ENCODE results near the gene IL5. TPM values are rescaled to one million over a fixed set of nuclear protein-coding genes. Genes with fewer than 3 reads are reported as not detected.
"Not testable (repeated sequence)": the region's sequence is repeated elsewhere in the genome, so short reads cannot be mapped to it uniquely, and the experiment has no call there.

Gene IL5
- total RNA-seq, result not detected

DNA sequence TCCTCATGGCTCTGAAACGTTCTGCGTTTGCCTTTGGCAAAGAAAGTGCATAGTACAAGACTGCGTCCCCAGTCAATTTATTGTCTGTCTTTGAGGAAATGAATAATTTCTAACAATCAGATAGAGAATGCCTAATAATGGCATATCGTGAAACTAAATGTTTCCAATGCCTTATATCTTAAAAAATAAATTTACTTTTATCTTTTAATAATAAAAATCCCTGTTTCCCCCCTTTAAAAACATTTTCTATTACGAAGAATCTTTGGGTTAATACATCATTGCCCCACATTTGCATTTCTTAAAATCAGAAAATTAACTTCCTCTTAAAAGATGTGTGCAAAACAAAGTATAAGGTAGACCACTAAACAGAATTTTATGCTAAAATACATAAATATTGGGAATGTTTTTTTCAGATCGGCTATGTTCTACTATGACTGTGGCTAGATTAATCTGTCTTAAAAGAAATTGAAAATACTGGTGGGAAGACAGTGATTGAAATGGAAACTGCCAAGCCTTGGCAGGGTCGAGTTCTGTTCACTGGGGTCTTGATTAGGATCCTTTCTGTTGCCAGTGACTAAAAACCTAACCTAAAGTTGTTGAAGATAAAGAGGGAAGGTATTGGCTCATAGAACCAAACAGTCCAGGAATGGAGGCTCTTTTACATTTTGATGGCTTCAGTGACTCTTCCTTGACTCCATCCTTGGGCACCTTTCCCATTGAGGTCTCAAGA is at the start of gene IL5:
TSS of gene IL5 (minus strand) at position 51 of the 730 bp plus-strand sequence. CDS start at position 7, 44 bp downstream.
- Mint-ChIP-seq H3K4me3 (no peak within 1 kb of the TSS), H3K27ac (no peak within 1 kb of the TSS), H3K36me3 (ENCODE audit: low read depth) (no peaks in the 10 kb centered on the region), H3K4me1 (ENCODE audit: low read depth) (peaks cover 9% of the 10 kb centered on the region), H3K9me3 (no peaks in the 10 kb centered on the region), H3K27me3 (ENCODE audit: low read depth) (no peaks in the 10 kb centered on the region)
- CTCF ChIA-PET, result interaction anchor here (3.7 kb wide), 1 partner anchor 17 kb away, joined by 16 read pairs; no protein-coding TSS in a partner anchor
- intact Hi-C loops (cut with micrococcal nuclease), result no loop called here
- DNase-seq, result no peak

DNA sequence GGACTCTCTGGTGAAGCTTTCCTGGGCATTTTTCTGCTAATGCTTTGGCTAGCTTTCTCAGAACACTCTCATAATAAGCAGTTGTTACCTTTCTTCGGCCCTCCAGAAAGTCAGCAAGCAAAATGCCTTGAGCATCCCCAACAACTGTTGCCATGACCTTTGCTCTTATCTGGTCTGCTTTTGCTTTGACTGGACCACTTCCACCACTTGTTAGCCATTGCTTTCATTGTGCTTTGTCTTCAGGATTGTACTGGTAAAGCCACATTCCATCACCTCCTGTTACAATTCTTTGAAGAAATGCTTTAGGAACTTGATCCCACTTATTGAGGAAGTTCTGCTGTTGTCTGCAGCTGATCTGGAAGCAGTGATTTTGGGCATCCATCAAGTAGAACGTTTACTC is 49.2 kb upstream of the IL5 start:
- H3K9me3 Mint-ChIP-seq, result no peaks in the 10 kb centered on the region
- CTCF ChIA-PET, result no interaction called here
- peaks cover 37% of the 10 kb centered on the region for H3K36me3 Mint-ChIP-seq (ENCODE audit: low read depth)
- no peaks in the 10 kb centered on the region for H3K4me1 Mint-ChIP-seq (ENCODE audit: low read depth)
- DNase-seq, result no peak
- no peak overlapping the region for H3K4me3 Mint-ChIP-seq
- intact Hi-C loops (cut with micrococcal nuclease), result loop anchor here (5.0 kb wide), 1 partner anchor 210 kb away; no protein-coding TSS in a partner anchor
- no peak overlapping the region for H3K27ac Mint-ChIP-seq
- no peaks in the 10 kb centered on the region for H3K27me3 Mint-ChIP-seq (ENCODE audit: low read depth)

DNA sequence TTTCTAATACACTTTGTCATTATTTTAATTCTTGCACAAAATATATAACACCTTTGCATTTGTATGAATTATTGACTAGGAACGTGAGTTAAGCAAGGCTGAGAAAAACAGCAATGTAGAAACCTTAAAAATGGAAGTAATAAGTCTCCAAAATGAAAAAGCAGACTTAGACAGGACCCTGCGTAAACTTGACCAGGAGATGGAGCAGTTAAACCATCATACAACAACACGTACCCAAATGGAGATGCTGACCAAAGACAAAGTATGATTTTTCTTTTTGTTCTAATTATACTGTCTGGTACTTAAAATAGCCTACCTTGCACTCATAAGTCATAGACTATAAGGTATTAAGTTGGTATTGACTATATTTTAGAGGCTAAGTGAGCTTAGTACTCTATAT is 47.8 kb upstream of the IL5 start:
- no peaks in the 10 kb centered on the region for H3K27me3 Mint-ChIP-seq (ENCODE audit: low read depth)
- CTCF ChIA-PET, result interaction anchor here (0.6 to 1.0 kb wide), 2 partner anchors 85 to 193 kb away, joined by 3 read pairs; no protein-coding TSS in a partner anchor
- H3K4me1 Mint-ChIP-seq (ENCODE audit: low read depth), result no peaks in the 10 kb centered on the region
- no peaks in the 10 kb centered on the region for H3K9me3 Mint-ChIP-seq
- H3K36me3 Mint-ChIP-seq (ENCODE audit: low read depth), result peaks cover 30% of the 10 kb centered on the region
- no peak for DNase-seq
- H3K27ac Mint-ChIP-seq, result no peak overlapping the region
- intact Hi-C loops (cut with micrococcal nuclease), result loop anchor here (1.0 to 5.0 kb wide), 2 partner anchors 211 to 229 kb away; no protein-coding TSS in a partner anchor
- no peak overlapping the region for H3K4me3 Mint-ChIP-seq

DNA sequence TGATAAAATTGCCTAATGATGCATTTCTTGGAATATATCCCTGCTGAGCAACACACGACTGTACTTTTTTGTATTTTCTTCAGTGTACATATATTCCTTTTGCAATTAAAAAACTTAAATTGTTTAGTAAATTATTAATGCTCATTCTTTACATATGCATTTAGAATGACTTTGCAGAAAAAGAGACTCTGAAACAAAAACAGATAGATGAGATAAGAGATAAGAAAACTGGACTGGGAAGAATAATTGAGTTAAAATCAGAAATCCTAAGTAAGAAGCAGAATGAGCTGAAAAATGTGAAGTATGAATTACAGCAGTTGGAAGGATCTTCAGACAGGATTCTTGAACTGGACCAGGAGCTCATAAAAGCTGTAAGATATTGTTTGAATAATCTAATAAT is 46.1 kb upstream of the IL5 start:
- Mint-ChIP-seq H3K27ac (no peak overlapping the region), H3K4me3 (no peak overlapping the region), H3K27me3 (ENCODE audit: low read depth) (no peaks in the 10 kb centered on the region), H3K4me1 (ENCODE audit: low read depth) (no peaks in the 10 kb centered on the region), H3K36me3 (ENCODE audit: low read depth) (peaks cover 28% of the 10 kb centered on the region), H3K9me3 (no peaks in the 10 kb centered on the region)
- CTCF ChIA-PET, result no interaction called here
- intact Hi-C loops (cut with micrococcal nuclease), result no loop called here
- no peak for DNase-seq

DNA sequence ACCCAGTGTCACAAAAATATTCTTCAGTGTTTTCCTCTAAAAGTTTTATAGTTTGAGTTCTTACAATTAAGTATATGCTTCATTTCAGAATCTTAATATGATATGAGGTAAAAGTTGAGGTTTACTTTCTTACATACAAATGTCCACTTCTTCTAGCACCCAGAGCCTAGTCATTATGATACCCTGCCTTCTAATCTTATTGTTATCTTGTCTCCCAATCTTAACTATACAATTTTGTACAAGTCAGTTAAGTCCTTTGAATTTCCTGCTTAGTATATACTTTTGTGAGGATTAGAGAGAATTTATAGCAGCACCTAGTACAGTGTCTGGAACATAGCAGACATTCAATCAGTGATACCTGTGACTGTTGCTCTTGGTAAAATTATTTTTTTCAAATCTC is 42.7 kb upstream of the IL5 start:
- no peaks in the 10 kb centered on the region for H3K27me3 Mint-ChIP-seq (ENCODE audit: low read depth)
- CTCF ChIA-PET, result interaction anchor here (0.6 to 1.1 kb wide), 2 partner anchors 60 to 151 kb away, joined by 3 to 6 read pairs; partner anchors contain the start of gene KIF3A
- intact Hi-C loops (cut with micrococcal nuclease), result no loop called here
- peaks cover 47% of the 10 kb centered on the region for H3K36me3 Mint-ChIP-seq (ENCODE audit: low read depth)
- DNase-seq, result no peak
- H3K4me1 Mint-ChIP-seq (ENCODE audit: low read depth), result no peaks in the 10 kb centered on the region
- H3K4me3 Mint-ChIP-seq, result no peak overlapping the region
- no peak overlapping the region for H3K27ac Mint-ChIP-seq
- H3K9me3 Mint-ChIP-seq, result no peaks in the 10 kb centered on the region

DNA sequence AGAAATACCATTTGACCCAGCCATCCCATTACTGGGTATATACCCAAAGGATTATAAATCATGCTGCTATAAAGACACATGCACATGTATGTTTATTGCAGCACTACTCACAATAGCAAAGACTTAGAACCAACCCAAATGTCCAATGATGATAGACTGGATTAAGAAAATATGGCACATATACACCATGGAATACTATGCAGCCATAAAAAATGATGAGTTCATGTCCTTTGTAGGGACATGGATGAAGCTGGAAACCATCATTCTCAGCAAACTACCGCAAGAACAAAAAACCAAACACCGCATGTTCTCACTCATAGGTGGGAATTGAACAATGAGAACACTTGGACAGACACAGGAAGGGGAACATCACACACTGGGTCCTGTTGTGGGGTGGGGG is 41.2 kb upstream of the IL5 start:
- H3K27me3 Mint-ChIP-seq (ENCODE audit: low read depth); H3K27ac Mint-ChIP-seq; intact Hi-C loops (cut with micrococcal nuclease); CTCF ChIA-PET; H3K9me3 Mint-ChIP-seq; H3K4me1 Mint-ChIP-seq (ENCODE audit: low read depth); H3K4me3 Mint-ChIP-seq; DNase-seq: not testable (repeated sequence)
- H3K36me3 Mint-ChIP-seq (ENCODE audit: low read depth), result peaks cover 44% of the 10 kb centered on the region

DNA sequence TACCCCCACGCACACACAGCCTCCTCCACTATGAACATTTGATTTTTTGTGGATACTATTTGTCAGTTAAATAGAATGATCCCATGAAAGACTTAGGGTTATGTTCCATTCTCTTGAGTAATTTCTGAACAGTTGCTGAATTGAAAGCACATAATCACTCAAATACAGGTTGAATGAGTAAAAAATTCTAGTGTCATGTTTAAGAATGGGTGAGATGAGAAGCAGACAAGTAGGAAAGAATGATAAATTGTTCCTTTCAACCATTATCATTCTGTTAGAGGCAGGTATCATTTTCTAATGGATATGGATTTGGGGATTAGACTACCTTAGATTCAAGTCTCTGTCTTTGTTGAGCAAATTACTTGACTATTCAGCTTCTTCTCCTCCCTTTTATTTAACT is 32.8 kb upstream of the IL5 start:
- peaks cover 62% of the 10 kb centered on the region for H3K36me3 Mint-ChIP-seq (ENCODE audit: low read depth)
- no peaks in the 10 kb centered on the region for H3K9me3 Mint-ChIP-seq
- H3K4me1 Mint-ChIP-seq (ENCODE audit: low read depth), result peaks cover 30% of the 10 kb centered on the region
- no peaks in the 10 kb centered on the region for H3K27me3 Mint-ChIP-seq (ENCODE audit: low read depth)
- no peak overlapping the region for H3K27ac Mint-ChIP-seq
- H3K4me3 Mint-ChIP-seq, result no peak overlapping the region
- no peak for DNase-seq
- intact Hi-C loops (cut with micrococcal nuclease), result loop anchor here (5.0 kb wide), 1 partner anchor 49 kb away; no protein-coding TSS in a partner anchor
- CTCF ChIA-PET, result interaction anchor here (1.0 to 1.1 kb wide), 2 partner anchors 49 to 128 kb away, joined by 3 to 6 read pairs; no protein-coding TSS in a partner anchor

DNA sequence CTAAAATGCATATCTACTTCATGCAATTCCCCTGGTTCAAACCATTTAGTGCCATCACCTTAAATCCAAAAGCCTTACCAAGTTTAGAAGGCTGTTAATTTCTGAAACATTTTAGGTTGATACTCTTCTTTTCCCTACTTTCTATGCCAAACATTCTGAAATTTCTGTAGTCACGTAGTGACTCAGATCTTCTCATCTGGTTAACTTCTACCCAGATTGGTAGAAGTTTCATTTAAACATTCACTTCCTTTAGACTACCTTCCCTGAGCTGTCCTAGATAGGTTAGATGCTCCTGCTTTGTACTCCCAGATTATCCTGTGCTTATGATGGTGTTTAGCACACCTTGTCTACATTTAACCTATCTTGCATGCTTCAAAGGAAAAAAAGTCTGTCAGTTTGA is 23.3 kb upstream of the IL5 start:
- no peak for DNase-seq
- H3K36me3 Mint-ChIP-seq (ENCODE audit: low read depth), result peaks cover 20% of the 10 kb centered on the region
- intact Hi-C loops (cut with micrococcal nuclease), result no loop called here
- H3K27me3 Mint-ChIP-seq (ENCODE audit: low read depth), result no peaks in the 10 kb centered on the region
- no peak overlapping the region for H3K27ac Mint-ChIP-seq
- H3K4me3 Mint-ChIP-seq, result no peak overlapping the region
- CTCF ChIA-PET, result interaction anchor here (0.6 to 1.1 kb wide), 2 partner anchors 34 to 253 kb away, joined by 3 read pairs; no protein-coding TSS in a partner anchor
- H3K9me3 Mint-ChIP-seq, result no peaks in the 10 kb centered on the region
- peaks cover 29% of the 10 kb centered on the region for H3K4me1 Mint-ChIP-seq (ENCODE audit: low read depth)

DNA sequence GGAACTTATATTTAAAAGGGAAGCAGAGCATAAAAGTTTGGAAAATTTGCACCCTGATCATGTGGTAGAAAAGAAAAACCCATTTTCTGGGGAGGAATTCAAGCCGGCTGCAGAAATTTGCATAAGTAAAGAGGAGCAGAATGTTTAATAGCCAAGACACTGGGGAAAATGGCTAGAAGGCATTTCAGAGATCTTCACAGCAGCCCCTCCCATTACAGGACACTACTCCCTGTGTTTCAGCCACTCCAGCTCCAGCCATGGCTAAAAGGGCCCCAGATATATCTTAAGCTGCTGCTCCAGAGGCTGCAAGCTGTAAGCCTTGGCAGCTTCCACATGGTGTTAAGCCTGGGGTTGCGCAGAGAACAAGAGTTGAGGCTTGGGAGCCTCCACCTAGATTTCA is 21.2 kb upstream of the IL5 start:
- DNase-seq; H3K4me3 Mint-ChIP-seq; CTCF ChIA-PET; H3K9me3 Mint-ChIP-seq; H3K27me3 Mint-ChIP-seq (ENCODE audit: low read depth); intact Hi-C loops (cut with micrococcal nuclease); H3K27ac Mint-ChIP-seq: not testable (repeated sequence)
- peaks cover 21% of the 10 kb centered on the region for H3K4me1 Mint-ChIP-seq (ENCODE audit: low read depth)
- peaks cover 17% of the 10 kb centered on the region for H3K36me3 Mint-ChIP-seq (ENCODE audit: low read depth)

DNA sequence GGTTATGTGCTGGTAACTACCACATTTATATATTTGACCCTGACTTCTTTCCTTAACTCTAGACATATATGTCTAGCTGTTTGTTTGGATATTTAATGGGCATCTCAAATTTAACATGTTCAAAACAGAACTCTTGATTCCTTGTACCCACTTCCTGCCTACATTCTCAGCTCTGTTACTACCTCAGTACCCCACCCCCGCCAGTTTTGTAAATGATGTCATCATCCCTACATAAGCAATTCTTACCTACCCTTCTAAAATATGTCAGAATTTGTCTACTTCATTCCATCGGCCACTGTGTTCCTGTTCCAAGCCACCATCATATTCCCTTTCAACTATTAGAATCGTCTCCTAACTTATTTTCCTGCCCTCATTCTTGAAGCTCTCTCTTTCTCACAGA is 18.3 kb upstream of the IL5 start:
- H3K9me3 Mint-ChIP-seq, result no peaks in the 10 kb centered on the region
- no peak overlapping the region for H3K27ac Mint-ChIP-seq
- peaks cover 26% of the 10 kb centered on the region for H3K4me1 Mint-ChIP-seq (ENCODE audit: low read depth)
- intact Hi-C loops (cut with micrococcal nuclease), result no loop called here
- peak; percentile 58 for DNase-seq
- peaks cover 15% of the 10 kb centered on the region for H3K36me3 Mint-ChIP-seq (ENCODE audit: low read depth)
- no peak overlapping the region for H3K4me3 Mint-ChIP-seq
- CTCF ChIA-PET, result interaction anchor here (1.0 to 1.4 kb wide), 2 partner anchors 13 to 34 kb away, joined by 3 read pairs; no protein-coding TSS in a partner anchor
- no peaks in the 10 kb centered on the region for H3K27me3 Mint-ChIP-seq (ENCODE audit: low read depth)

DNA sequence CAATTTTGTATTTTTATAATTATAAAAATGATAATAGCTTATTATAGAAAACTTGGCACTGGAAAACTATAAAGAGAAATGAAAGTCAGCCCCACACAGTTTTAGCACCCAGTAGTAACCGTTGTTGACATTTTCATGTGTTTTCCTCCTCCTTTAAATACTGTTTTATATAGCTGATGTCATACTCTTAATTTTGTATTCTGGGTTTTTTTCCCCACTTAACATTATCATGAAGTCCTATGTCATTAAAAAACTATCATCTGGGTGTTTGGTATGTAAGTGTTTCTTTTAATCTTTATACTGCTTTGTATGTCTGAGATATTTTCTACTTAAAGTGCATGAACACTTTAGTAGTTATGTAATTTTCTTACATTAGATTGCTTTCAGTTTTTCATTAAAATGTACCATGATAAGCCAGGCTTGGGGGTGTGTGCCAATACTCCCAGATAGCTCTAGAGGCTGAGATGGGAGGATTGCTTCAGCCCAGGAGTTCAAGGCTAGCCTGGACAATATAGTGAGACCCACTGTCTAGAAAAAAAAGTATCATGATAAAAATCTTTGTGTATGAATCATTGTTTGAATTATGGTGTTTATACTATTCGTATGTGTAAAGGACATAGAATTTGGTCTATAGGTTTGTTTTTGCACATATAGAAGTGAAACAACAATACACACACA is 16.2 kb upstream of the IL5 start:
- DNase-seq, result no peak
- Mint-ChIP-seq H3K4me1 (ENCODE audit: low read depth) (peaks cover 15% of the 10 kb centered on the region), H3K27me3 (ENCODE audit: low read depth) (no peaks in the 10 kb centered on the region), H3K4me3 (no peak overlapping the region), H3K27ac (no peak overlapping the region), H3K36me3 (ENCODE audit: low read depth) (peaks cover 10% of the 10 kb centered on the region), H3K9me3 (peaks cover 2% of the 10 kb centered on the region)
- CTCF ChIA-PET, result interaction anchor here (1.4 kb wide), 1 partner anchor 34 kb away, joined by 4 read pairs; no protein-coding TSS in a partner anchor
- intact Hi-C loops (cut with micrococcal nuclease), result no loop called here

DNA sequence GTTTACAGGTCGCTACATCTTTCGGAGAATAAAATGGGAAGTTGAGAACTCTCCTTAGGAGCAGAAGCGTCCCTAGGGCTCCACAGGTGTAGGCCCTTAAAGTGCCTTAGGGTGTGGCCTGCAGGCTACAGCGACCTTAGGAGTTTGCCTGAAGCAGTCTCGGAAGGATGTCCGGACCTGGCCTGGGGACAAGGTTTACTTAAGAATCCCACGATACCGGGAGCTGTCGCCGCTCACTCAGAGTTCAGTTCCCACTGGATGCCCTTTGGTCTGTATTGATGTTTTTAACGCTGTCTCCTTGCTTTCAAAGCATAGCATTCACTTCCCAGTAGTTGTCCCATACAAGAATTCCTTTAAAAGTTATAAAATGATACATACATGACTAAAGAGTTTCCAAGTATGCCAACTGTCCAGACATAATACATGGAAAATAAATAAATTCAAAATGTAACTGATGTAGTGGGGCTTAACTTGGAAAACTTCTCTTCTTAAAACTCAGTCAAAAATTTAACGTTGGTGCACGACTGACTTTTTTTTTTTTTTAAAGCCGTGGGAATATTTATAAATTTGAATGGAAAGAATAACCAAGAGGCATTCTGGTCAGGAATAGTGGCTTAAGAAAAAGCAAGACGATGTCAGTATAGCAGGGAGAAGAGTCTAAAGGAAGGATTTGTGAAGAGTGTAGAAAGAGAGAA is 14.3 kb upstream of the IL5 start:
- peak; percentile 41 for DNase-seq
- intact Hi-C loops (cut with micrococcal nuclease), result loop anchor here (1.0 to 2.0 kb wide), 4 partner anchors 61 to 263 kb away; partner anchors contain the start of genes KIF3A and SLC22A4
- Mint-ChIP-seq H3K27ac (peak overlapping the region; percentile 94), H3K4me3 (peak overlapping the region; percentile 98), H3K4me1 (ENCODE audit: low read depth) (peaks cover 15% of the 10 kb centered on the region), H3K36me3 (ENCODE audit: low read depth) (peaks cover 10% of the 10 kb centered on the region), H3K9me3 (peaks cover 2% of the 10 kb centered on the region), H3K27me3 (ENCODE audit: low read depth) (no peaks in the 10 kb centered on the region)
- CTCF ChIA-PET, result interaction anchor here (1.1 kb wide), 1 partner anchor 307 kb away, joined by 3 read pairs; no protein-coding TSS in a partner anchor

All from activated naive CD4-positive, alpha-beta T cell treated with anti-CD3 and anti-CD28 coated beads for 36 hours (primary cell).